ENCODE data around the gene IMMP2L. TPM values are rescaled to one million over a fixed set of nuclear protein-coding genes. Genes with fewer than 3 reads are reported as not detected.
A peak's percentile ranks its signal among the peaks of the same experiment; 100 is the strongest.

Gene IMMP2L
- total RNA-seq, 1 donor from 2014 or later = 59.6 TPM

GRCh38 chr7:110854166-110854565, 708.1 kb downstream of the IMMP2L start:
- Mint-ChIP-seq H3K4me3 (no peak overlapping the region), H3K9me3 (peaks cover under 1% of the 10 kb centered on the region), H3K36me3 (no peaks in the 10 kb centered on the region), H3K27ac (no peak overlapping the region), H3K27me3 (ENCODE audit: low read depth) (no peaks in the 10 kb centered on the region), H3K4me1 (peaks cover 26% of the 10 kb centered on the region)
- no peak for DNase-seq (ENCODE audit: low spot score in 2 of 2, unreplicated experiment in 2 of 2)
- TF ChIP-seq, protein P1, sequence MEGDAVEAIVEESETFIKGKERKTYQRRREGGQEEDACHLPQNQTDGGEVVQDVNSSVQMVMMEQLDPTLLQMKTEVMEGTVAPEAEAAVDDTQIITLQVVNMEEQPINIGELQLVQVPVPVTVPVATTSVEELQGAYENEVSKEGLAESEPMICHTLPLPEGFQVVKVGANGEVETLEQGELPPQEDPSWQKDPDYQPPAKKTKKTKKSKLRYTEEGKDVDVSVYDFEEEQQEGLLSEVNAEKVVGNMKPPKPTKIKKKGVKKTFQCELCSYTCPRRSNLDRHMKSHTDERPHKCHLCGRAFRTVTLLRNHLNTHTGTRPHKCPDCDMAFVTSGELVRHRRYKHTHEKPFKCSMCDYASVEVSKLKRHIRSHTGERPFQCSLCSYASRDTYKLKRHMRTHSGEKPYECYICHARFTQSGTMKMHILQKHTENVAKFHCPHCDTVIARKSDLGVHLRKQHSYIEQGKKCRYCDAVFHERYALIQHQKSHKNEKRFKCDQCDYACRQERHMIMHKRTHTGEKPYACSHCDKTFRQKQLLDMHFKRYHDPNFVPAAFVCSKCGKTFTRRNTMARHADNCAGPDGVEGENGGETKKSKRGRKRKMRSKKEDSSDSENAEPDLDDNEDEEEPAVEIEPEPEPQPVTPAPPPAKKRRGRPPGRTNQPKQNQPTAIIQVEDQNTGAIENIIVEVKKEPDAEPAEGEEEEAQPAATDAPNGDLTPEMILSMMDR (IDR thresholded peaks at IDR 0.05; ENCODE audit: unreplicated experiment) = no peak

DNA sequence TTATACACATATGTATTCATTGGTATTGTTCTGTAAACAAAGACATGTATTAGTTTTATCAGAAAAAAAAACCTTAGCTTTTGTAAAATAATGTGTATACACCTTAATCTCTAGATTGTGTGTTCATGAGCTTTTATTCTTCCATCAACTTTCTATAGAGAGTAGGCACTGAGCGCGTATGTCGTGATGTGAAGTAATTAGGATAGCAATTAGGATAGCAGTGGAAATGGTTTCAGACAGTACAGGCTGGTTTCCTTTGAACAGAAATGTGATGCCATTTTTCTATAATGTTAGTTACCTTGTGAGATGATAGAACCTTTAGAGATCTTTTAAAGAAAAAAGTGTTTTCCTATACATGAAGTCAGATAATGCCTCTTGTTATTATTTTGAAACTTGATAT, 709.0 kb downstream of the IMMP2L start:
- H3K27me3 Mint-ChIP-seq (ENCODE audit: low read depth) = no peaks in the 10 kb centered on the region
- H3K4me1 Mint-ChIP-seq = peaks cover 26% of the 10 kb centered on the region
- peak overlapping the region; percentile 97 for H3K27ac Mint-ChIP-seq
- H3K4me3 Mint-ChIP-seq = no peak overlapping the region
- peaks cover 9% of the 10 kb centered on the region for H3K9me3 Mint-ChIP-seq
- DNase-seq (ENCODE audit: low spot score in 2 of 2, unreplicated experiment in 2 of 2) = no peak
- peaks cover 6% of the 10 kb centered on the region for H3K36me3 Mint-ChIP-seq
- TF ChIP-seq, protein P1 (IDR thresholded peaks at IDR 0.05; ENCODE audit: unreplicated experiment) = no peak

- Mint-ChIP-seq H3K9me3 (peaks cover 9% of the 10 kb centered on the region), H3K27me3 (ENCODE audit: low read depth) (no peaks in the 10 kb centered on the region), H3K36me3 (peaks cover 6% of the 10 kb centered on the region), H3K4me3 (no peak overlapping the region), H3K4me1 (peaks cover 26% of the 10 kb centered on the region), H3K27ac (peak overlapping the region; percentile 97)
- DNase-seq (ENCODE audit: low spot score in 2 of 2, unreplicated experiment in 2 of 2) = no peak
- TF ChIP-seq, protein P1 (IDR thresholded peaks at IDR 0.05; ENCODE audit: unreplicated experiment) = no peak
Observed at GRCh38 chr7:110852156-110852940, 709.9 kb downstream of the IMMP2L start.

- Mint-ChIP-seq H3K27me3 (ENCODE audit: low read depth) (no peaks in the 10 kb centered on the region), H3K27ac (no peak overlapping the region), H3K4me3 (no peak overlapping the region), H3K4me1 (peaks cover 26% of the 10 kb centered on the region), H3K9me3 (peaks cover 9% of the 10 kb centered on the region), H3K36me3 (peaks cover 6% of the 10 kb centered on the region)
- TF ChIP-seq, protein P1 (IDR thresholded peaks at IDR 0.05; ENCODE audit: unreplicated experiment) = no peak
- no peak for DNase-seq (ENCODE audit: low spot score in 2 of 2, unreplicated experiment in 2 of 2)
Observed at GRCh38 chr7:110850224-110850623, 712.1 kb downstream of the IMMP2L start.

GRCh38 chr7:110842796-110843195, 719.5 kb downstream of the IMMP2L start:
- Mint-ChIP-seq H3K4me3 (no peak overlapping the region), H3K36me3 (no peaks in the 10 kb centered on the region), H3K9me3 (no peaks in the 10 kb centered on the region), H3K4me1 (peaks cover 16% of the 10 kb centered on the region), H3K27ac (no peak overlapping the region), H3K27me3 (ENCODE audit: low read depth) (no peaks in the 10 kb centered on the region)
- DNase-seq (ENCODE audit: low spot score in 2 of 2, unreplicated experiment in 2 of 2) = no peak
- TF ChIP-seq, protein P1 (IDR thresholded peaks at IDR 0.05; ENCODE audit: unreplicated experiment) = no peak

Measured in mesothelial cell of epicardium (in vitro differentiated cells).